H1 (cell line): ENCODE measurements around the gene PANX2. TPM values are rescaled to one million over a fixed set of nuclear protein-coding genes. Genes with fewer than 3 reads are reported as not detected.

Experiments
- CHD7 ChIP-seq: fragments of 300-600 bp; sonication (generic); IDR thresholded peaks from 2 replicates; pipeline ENCODE4 v1.7.1; 2012; ENCODE audit warnings: low read length, moderate library complexity, mild to moderate bottlenecking, inconsistent platforms; ENCODE audit not compliant: insufficient replicate concordance
- KDM5A ChIP-seq: fragments of 200-600 bp; IDR thresholded peaks from 2 replicates; pipeline ENCODE4 v1.7.1; 2012; ENCODE audit warnings: mild to moderate bottlenecking, low read length, inconsistent platforms, mixed read lengths
- TCF12 ChIP-seq: IDR thresholded peaks from 2 replicates; pipeline ENCODE4 v1.6.1; 2011; ENCODE audit warnings: low read depth, mild to moderate bottlenecking, low read length
- YY1 ChIP-seq: IDR thresholded peaks from 2 replicates; pipeline ENCODE4 v1.6.1; 2011; ENCODE audit warnings: low read depth, mild to moderate bottlenecking, low read length
- polyA plus RNA-seq, 7 experiments: library from polyadenylated mRNA; depleted of rRNA in 3 of 7; stranded (reverse) in 5 of 7; unstranded in 2 of 7; fragments of >200 nt in 5 of 7; fragments of 200-250 nt in 2 of 7; gene quantifications; 1 replicate in 5 of 7; 2 replicates in 1 of 7; 4 replicates in 1 of 7; pipeline versions ENCODE4 v1.2.1 to v1.2.3, GENCODE V29; 2011 to 2013; ENCODE audit warnings: missing spikeins in 2 of 7, mixed read lengths in 2 of 7
- total RNA-seq: library from RNA; stranded (reverse); fragmentation: NEBNext Ultra II Directional; extraction: Animal tissue kit (Norgen Biotek cat#: 25700); gene quantifications from 2 replicates; pipeline ENCODE4 v1.2.1, GENCODE V29; 2021

The PANX2 gene
- total and polyA plus RNA-seq, 2 of the 8 experiments (the other 6 are each of a cell fraction or from before 2014, with no cell fraction given) = 3.5 to 5.0 TPM

- TF ChIP-seq CHD7 (no peak), YY1 (no peak), KDM5A (no peak), TCF12 (no peak)
These were observed 47.4 kb upstream of the PANX2 start (continued) for GRCh38 chr22:50123119-50123518.
